ENCODE results near the gene GPR42.

The GPR42 gene

GRCh38 chr19:35370722-35371121 lies at the start of gene GPR42:
Gene GPR42 (plus strand): TSS chr19:35371068. CDS start chr19:35371360, 292 bp downstream.
- TF ChIP-seq CTCF (IDR thresholded peaks at IDR 0.05; ENCODE audit: low read depth, low read length) = no peak
- no peak for DNase-seq (ENCODE audit: low read depth in 2 of 2)
- no peak within 1 kb of the TSS for H3K4me3 ChIP-seq (replicated peaks in 1 of 2; ENCODE audit: low read depth in 2 of 2, low read length in 2 of 2)

- no peak overlapping the region for H3K4me3 ChIP-seq (replicated peaks in 1 of 2; ENCODE audit: low read depth in 2 of 2, low read length in 2 of 2)
- TF ChIP-seq CTCF (IDR thresholded peaks at IDR 0.05; ENCODE audit: low read depth, low read length) = no peak
- DNase-seq (ENCODE audit: low read depth in 2 of 2) = no peak
These were observed 49.6 kb upstream of the GPR42 start for GRCh38 chr19:35321291-35321690.

- no peak overlapping the region for H3K4me3 ChIP-seq (replicated peaks in 1 of 2; ENCODE audit: low read depth in 2 of 2, low read length in 2 of 2)
- TF ChIP-seq CTCF (IDR thresholded peaks at IDR 0.05; ENCODE audit: low read depth, low read length) = no peak
- DNase-seq (ENCODE audit: low read depth in 2 of 2) = no peak
These were observed 48.9 kb upstream of the GPR42 start for GRCh38 chr19:35322014-35322413.

- no peak overlapping the region for H3K4me3 ChIP-seq (replicated peaks in 1 of 2; ENCODE audit: low read depth in 2 of 2, low read length in 2 of 2)
- TF ChIP-seq CTCF (IDR thresholded peaks at IDR 0.05; ENCODE audit: low read depth, low read length) = no peak
- DNase-seq (ENCODE audit: low read depth in 2 of 2) = no peak
These were observed 43.2 kb upstream of the GPR42 start for GRCh38 chr19:35327642-35328041.

- DNase-seq (ENCODE audit: low read depth in 2 of 2) = no peak
- TF ChIP-seq CTCF (IDR thresholded peaks at IDR 0.05; ENCODE audit: low read depth, low read length) = no peak
- H3K4me3 ChIP-seq (replicated peaks in 1 of 2; ENCODE audit: low read depth in 2 of 2, low read length in 2 of 2) = no peak within 1 kb of the TSS
These were observed 42.0 kb upstream of the GPR42 start, which contains the start of gene CD22 for GRCh38 chr19:35328851-35329285. Gene CD22 (plus strand): TSS chr19:35329187. CDS start chr19:35332041, 2,854 bp downstream.

GRCh38 chr19:35329323-35329722 lies 41.5 kb upstream of the GPR42 start:
- TF ChIP-seq CTCF (IDR thresholded peaks at IDR 0.05; ENCODE audit: low read depth, low read length) = no peak
- DNase-seq (ENCODE audit: low read depth in 2 of 2) = no peak
- H3K4me3 ChIP-seq (replicated peaks in 1 of 2; ENCODE audit: low read depth in 2 of 2, low read length in 2 of 2) = no peak overlapping the region

GRCh38 chr19:35330475-35330874 lies 40.4 kb upstream of the GPR42 start:
- H3K4me3 ChIP-seq (replicated peaks in 1 of 2; ENCODE audit: low read depth in 2 of 2, low read length in 2 of 2) = no peak overlapping the region
- DNase-seq (ENCODE audit: low read depth in 2 of 2) = no peak
- TF ChIP-seq CTCF (IDR thresholded peaks at IDR 0.05; ENCODE audit: low read depth, low read length) = no peak
